ENCODE data around the gene INSM1. TPM values are rescaled to one million over a fixed set of nuclear protein-coding genes. Genes with fewer than 3 reads are reported as not detected.

INSM1 gene
- total RNA-seq, 1 experiment from 2014 or later: 0.07 TPM

GRCh38 chr20:20398123-20398522 lies 30.2 kb downstream of the INSM1 start:
- no peak for TF ChIP-seq FOSL1 (IDR thresholded peaks at IDR 0.05; ENCODE audit: low read depth)
- no peak for TF ChIP-seq EZH2phosphoT487 (IDR thresholded peaks at IDR 0.05; ENCODE audit: borderline replicate concordance)
- no peak for TF ChIP-seq REST (IDR thresholded peaks at IDR 0.05; ENCODE audit: low read depth)
- no peak for TF ChIP-seq MAX (IDR thresholded peaks at IDR 0.05)
- TF ChIP-seq POLR2A (IDR thresholded peaks at IDR 0.05; ENCODE audit: borderline replicate concordance, extremely low read depth, insufficient read depth, insufficient read length): no peak
- no peak for TF ChIP-seq SP1 (IDR thresholded peaks at IDR 0.05; ENCODE audit: low read depth)
- no peak for TF ChIP-seq EZH2 (IDR thresholded peaks at IDR 0.05)
- no peak for TF ChIP-seq CEBPB (IDR thresholded peaks at IDR 0.05; ENCODE audit: low read depth)
- no peak for TF ChIP-seq JUND (IDR thresholded peaks at IDR 0.05)
- TF ChIP-seq CTCF (IDR thresholded peaks at IDR 0.05 in 2 of 3, conservative IDR thresholded peaks at IDR 0.05 in 1 of 3; ENCODE audit: borderline replicate concordance in 1 of 3, insufficient read depth in 1 of 3, low read depth in 2 of 3, low read length in 2 of 3): no peak
- TF ChIP-seq TCF7L2 (IDR thresholded peaks at IDR 0.05; ENCODE audit: borderline replicate concordance, extremely low read depth, insufficient read depth, insufficient read length): no peak
- TF ChIP-seq YY1 (IDR thresholded peaks at IDR 0.05; ENCODE audit: extremely low read depth, insufficient replicate concordance, low read depth, low read length): no peak
- TF ChIP-seq POLR2AphosphoS5 (IDR thresholded peaks at IDR 0.05; ENCODE audit: low read depth, low read length): no peak
- no peaks in the 10 kb centered on the region for H3K4me1 ChIP-seq (ENCODE audit: control insufficient read depth in 1 of 2, insufficient read depth in 2 of 2, low read length in 2 of 2)
- H3K27ac ChIP-seq (ENCODE audit: low read depth, low read length): no peak overlapping the region
- H3K36me3 ChIP-seq (ENCODE audit: control insufficient read depth in 1 of 2, insufficient read depth in 2 of 2, low read length in 2 of 2): no peaks in the 10 kb centered on the region
- H3K4me2 ChIP-seq (ENCODE audit: low read length): no peak overlapping the region
- DNase-seq (ENCODE audit: low read depth, low spot score) (no peak), ATAC-seq (no peak)
- H3K27me3 ChIP-seq (ENCODE audit: insufficient read depth, low read length): no peaks in the 10 kb centered on the region
- H3K9ac ChIP-seq (ENCODE audit: low read length): no peak overlapping the region
- H3K79me2 ChIP-seq (ENCODE audit: insufficient read depth, low read length): no peaks in the 10 kb centered on the region
- ChIA-PET CTCF (no interaction called here), RAD21 (ENCODE audit: low non-redundant PET in 1 of 2, low total read pairs in 2 of 2, uncharacterized antibody in 2 of 2, unreplicated experiment in 2 of 2) (no interaction called here), POLR2A (no interaction called here)
- no peak overlapping the region for H2AFZ ChIP-seq (ENCODE audit: low read depth, low read length, poor library complexity, severe bottlenecking)
- H3K9me3 ChIP-seq (ENCODE audit: control insufficient read depth in 1 of 2, insufficient read depth in 1 of 2, low read depth in 1 of 2, low read length in 2 of 2): no peaks in the 10 kb centered on the region
- no peaks in the 10 kb centered on the region for H4K20me1 ChIP-seq (ENCODE audit: insufficient read depth)
- no peaks in the 10 kb centered on the region for H3K9me2 ChIP-seq (ENCODE audit: insufficient read depth)
- intact Hi-C loops (cut with micrococcal nuclease): no loop called here
- BruUV-seq (replicated peaks): no TSS peak
- no peak overlapping the region for H3K4me3 ChIP-seq (replicated peaks in 1 of 2; ENCODE audit: low read depth in 1 of 2, low read length in 2 of 2)
